HepG2 (cell line): ENCODE results near the gene LTB4R2. TPM values are rescaled to one million over a fixed set of nuclear protein-coding genes. Genes with fewer than 3 reads are reported as not detected.
A peak's percentile ranks its signal among the peaks of the same experiment; 100 is the strongest.

ENCODE experiments used
- GPN1 ChIP-seq: sonication (generic); formaldehyde crosslinking; IDR thresholded peaks from 2 replicates; pipeline ENCODE4 v1.5.1; 2020; ENCODE audit warnings: missing genetic modification reagents, borderline replicate concordance
- HNRNPL ChIP-seq: fragments of 200-400 bp; formaldehyde crosslinking; IDR thresholded peaks from 2 replicates; pipeline ENCODE4 v1.6.1; 2017; ENCODE audit warnings: mild to moderate bottlenecking, low read depth, low read length
- JUN ChIP-seq: sonication (generic); formaldehyde crosslinking; IDR thresholded peaks from 2 replicates; pipeline ENCODE4 v1.4.0; 2020; ENCODE audit warnings: mild to moderate bottlenecking, missing genetic modification reagents
- POLR2AphosphoS5 ChIP-seq: IDR thresholded peaks from 2 replicates; pipeline ENCODE4 v1.6.1; 2012; ENCODE audit warnings: low read depth, low read length
- PRDM10 ChIP-seq: sonication (generic); formaldehyde crosslinking; IDR thresholded peaks from 2 replicates; pipeline ENCODE4 v1.4.0; 2020; ENCODE audit warnings: low read depth, missing genetic modification reagents
- SYNCRIP ChIP-seq: fragments of 200-400 bp; formaldehyde crosslinking; IDR thresholded peaks from 2 replicates; pipeline ENCODE4 v1.6.1; 2018; ENCODE audit warnings: mild to moderate bottlenecking, low read depth, low read length; ENCODE audit not compliant: insufficient read depth
- THAP9 ChIP-seq: sonication (generic); formaldehyde crosslinking; IDR thresholded peaks from 2 replicates; pipeline ENCODE4; 2020; ENCODE audit warnings: missing genetic modification reagents, mild to moderate bottlenecking, borderline replicate concordance
- ZNF274 ChIP-seq: sonication (generic); formaldehyde crosslinking; IDR thresholded peaks from 2 replicates; pipeline ENCODE4 v1.5.1; 2020; ENCODE audit warnings: mild to moderate bottlenecking, missing genetic modification reagents
- ZNF547 ChIP-seq: sonication (generic); formaldehyde crosslinking; IDR thresholded peaks from 2 replicates; pipeline ENCODE4 v1.5.1; 2020; ENCODE audit warnings: mild to moderate bottlenecking, missing genetic modification reagents
- ZNF619 ChIP-seq: sonication (generic); formaldehyde crosslinking; IDR thresholded peaks from 2 replicates; pipeline ENCODE4 v1.4.0; 2020; ENCODE audit warnings: mild to moderate bottlenecking, missing genetic modification reagents
- ZNF639 ChIP-seq: conservative IDR thresholded peaks from 2 replicates; pipeline ENCODE4 v1.6.1; 2018; ENCODE audit warnings: missing genetic modification reagents
- ZNF83 ChIP-seq: sonication (generic); formaldehyde crosslinking; IDR thresholded peaks from 2 replicates; pipeline ENCODE4 v1.4.0; 2020; ENCODE audit warnings: missing genetic modification reagents, mild to moderate bottlenecking, borderline replicate concordance
- polyA plus RNA-seq, 8 experiments: library from polyadenylated mRNA; depleted of rRNA in 3 of 8; stranded (reverse) in 7 of 8; unstranded in 1 of 8; fragments of >200 nt; fragmentation: Illumina TruSeq in 4 of 8; extraction: Trizol in 4 of 8; gene quantifications; 2 replicates each; pipeline versions ENCODE4 v1.2.1 to v1.2.3, GENCODE V29; 2011 to 2016; ENCODE audit warnings: low read depth in 4 of 8, missing spikeins in 1 of 8, mixed read lengths in 1 of 8; ENCODE audit not compliant: insufficient read depth in 1 of 8
- total RNA-seq, 5 experiments: library from RNA; depleted of rRNA; stranded (reverse); fragments of >200 nt; fragmentation: Illumina TruSeq; extraction: Trizol; gene quantifications; 2 replicates each; pipeline ENCODE4 v1.2.3, GENCODE V29; 2016; ENCODE audit warnings: low read depth in 1 of 5
- TF ChIP-seq, protein P1 (sequence below): sonication (generic); formaldehyde crosslinking; IDR thresholded peaks from one replicate; pipeline ENCODE4 v1.5.1; 2020; ENCODE audit warnings: mild to moderate bottlenecking, missing genetic modification reagents; ENCODE audit errors: not compliant biosample characterization

The LTB4R2 gene
- total and polyA plus RNA-seq, 2 of the 13 experiments (the other 11 are each of a cell fraction or from before 2014, with no cell fraction given) = 3.9 to 6.9 TPM

DNA sequence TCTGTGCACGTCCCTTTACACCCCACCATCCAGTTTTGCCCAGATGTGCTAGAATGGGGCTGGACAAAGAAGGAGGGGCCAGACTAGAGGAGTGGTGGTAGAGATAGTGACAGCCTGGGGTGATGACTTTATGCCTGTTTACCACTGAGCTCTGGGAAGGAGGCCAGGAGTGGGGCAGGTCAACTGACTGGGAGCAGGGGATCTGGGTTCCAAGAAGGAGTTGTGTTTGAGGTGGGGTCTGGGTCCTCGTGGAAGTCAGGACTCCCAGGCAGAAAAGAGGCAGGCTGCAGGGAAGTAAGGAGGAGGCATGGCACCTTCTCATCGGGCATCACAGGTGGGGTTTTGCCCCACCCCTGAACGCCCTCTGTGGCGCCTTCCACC is 315 bp downstream of the LTB4R2 start (continued):
- TF ChIP-seq THAP9 (CRISPR knock-in tag) = 0 out of 2 replicates have a peak, but pooled peaks have one; percentile 9
- TF ChIP-seq, protein P1, sequence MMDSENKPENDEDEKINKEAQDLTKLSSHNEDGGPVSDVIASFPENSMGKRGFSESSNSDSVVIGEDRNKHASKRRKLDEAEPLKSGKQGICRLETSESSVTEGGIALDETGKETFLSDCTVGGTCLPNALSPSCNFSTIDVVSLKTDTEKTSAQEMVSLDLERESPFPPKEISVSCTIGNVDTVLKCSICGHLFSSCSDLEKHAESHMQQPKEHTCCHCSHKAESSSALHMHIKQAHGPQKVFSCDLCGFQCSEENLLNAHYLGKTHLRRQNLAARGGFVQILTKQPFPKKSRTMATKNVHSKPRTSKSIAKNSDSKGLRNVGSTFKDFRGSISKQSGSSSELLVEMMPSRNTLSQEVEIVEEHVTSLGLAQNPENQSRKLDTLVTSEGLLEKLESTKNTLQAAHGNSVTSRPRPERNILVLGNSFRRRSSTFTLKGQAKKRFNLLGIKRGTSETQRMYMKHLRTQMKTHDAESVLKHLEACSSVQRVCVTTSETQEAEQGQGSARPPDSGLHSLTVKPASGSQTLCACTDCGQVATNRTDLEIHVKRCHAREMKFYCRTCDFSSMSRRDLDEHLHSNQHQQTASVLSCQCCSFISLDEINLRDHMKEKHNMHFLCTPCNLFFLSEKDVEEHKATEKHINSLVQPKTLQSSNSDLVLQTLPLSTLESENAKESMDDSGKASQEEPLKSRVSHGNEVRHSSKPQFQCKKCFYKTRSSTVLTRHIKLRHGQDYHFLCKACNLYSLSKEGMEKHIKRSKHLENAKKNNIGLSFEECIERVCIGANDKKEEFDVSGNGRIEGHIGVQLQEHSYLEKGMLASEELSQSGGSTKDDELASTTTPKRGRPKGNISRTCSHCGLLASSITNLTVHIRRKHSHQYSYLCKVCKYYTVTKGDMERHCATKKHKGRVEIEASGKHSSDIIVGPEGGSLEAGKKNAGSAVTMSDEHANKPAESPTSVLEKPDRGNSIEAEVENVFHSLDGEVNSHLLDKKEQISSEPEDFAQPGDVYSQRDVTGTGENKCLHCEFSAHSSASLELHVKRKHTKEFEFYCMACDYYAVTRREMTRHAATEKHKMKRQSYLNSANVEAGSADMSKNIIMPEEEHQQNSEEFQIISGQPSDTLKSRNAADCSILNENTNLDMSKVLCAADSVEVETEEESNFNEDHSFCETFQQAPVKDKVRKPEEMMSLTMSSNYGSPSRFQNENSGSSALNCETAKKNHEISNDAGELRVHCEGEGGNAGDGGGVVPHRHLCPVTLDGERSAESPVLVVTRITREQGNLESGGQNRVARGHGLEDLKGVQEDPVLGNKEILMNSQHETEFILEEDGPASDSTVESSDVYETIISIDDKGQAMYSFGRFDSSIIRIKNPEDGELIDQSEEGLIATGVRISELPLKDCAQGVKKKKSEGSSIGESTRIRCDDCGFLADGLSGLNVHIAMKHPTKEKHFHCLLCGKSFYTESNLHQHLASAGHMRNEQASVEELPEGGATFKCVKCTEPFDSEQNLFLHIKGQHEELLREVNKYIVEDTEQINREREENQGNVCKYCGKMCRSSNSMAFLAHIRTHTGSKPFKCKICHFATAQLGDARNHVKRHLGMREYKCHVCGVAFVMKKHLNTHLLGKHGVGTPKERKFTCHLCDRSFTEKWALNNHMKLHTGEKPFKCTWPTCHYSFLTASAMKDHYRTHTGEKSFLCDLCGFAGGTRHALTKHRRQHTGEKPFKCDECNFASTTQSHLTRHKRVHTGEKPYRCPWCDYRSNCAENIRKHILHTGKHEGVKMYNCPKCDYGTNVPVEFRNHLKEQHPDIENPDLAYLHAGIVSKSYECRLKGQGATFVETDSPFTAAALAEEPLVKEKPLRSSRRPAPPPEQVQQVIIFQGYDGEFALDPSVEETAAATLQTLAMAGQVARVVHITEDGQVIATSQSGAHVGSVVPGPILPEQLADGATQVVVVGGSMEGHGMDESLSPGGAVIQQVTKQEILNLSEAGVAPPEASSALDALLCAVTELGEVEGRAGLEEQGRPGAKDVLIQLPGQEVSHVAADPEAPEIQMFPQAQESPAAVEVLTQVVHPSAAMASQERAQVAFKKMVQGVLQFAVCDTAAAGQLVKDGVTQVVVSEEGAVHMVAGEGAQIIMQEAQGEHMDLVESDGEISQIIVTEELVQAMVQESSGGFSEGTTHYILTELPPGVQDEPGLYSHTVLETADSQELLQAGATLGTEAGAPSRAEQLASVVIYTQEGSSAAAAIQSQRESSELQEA (CRISPR knock-in tag) = peak; percentile 51
- TF ChIP-seq ZNF639 = no peak
- no peak for TF ChIP-seq ZNF619 (CRISPR knock-in tag)
- TF ChIP-seq POLR2AphosphoS5 = peak; percentile 23; the same call in 1 of the 2 replicates
- TF ChIP-seq ZNF547 (CRISPR knock-in tag) = 0 out of 2 replicates have a peak, but pooled peaks have one; percentile 46
- TF ChIP-seq ZNF83 (CRISPR knock-in tag) = no peak
- TF ChIP-seq SYNCRIP = no peak
- no peak for TF ChIP-seq GPN1 (CRISPR knock-in tag)
- TF ChIP-seq HNRNPL = no peak
- TF ChIP-seq PRDM10 (CRISPR knock-in tag) = no peak
- TF ChIP-seq ZNF274 (CRISPR knock-in tag) = 0 out of 2 replicates have a peak, but pooled peaks have one; percentile 78
- TF ChIP-seq JUN = 0 out of 2 replicates have a peak, but pooled peaks have one; percentile 31
